GM19395 (cell line): ENCODE results near the gene PLEKHM1.
A peak's percentile ranks its signal among the peaks of the same experiment; 100 is the strongest.
"Not testable (repeated sequence)": the region's sequence is repeated elsewhere in the genome, so short reads cannot be mapped to it uniquely, and the experiment has no call there.

Experiments used
- ATAC-seq: cut with Tn5 transposase; IDR thresholded peaks from one replicate; pipeline ENCODE4 v1.9.1; 2021; ENCODE audit warnings: mild to moderate bottlenecking, moderate library complexity; ENCODE audit not compliant: unreplicated experiment

Gene PLEKHM1

DNA sequence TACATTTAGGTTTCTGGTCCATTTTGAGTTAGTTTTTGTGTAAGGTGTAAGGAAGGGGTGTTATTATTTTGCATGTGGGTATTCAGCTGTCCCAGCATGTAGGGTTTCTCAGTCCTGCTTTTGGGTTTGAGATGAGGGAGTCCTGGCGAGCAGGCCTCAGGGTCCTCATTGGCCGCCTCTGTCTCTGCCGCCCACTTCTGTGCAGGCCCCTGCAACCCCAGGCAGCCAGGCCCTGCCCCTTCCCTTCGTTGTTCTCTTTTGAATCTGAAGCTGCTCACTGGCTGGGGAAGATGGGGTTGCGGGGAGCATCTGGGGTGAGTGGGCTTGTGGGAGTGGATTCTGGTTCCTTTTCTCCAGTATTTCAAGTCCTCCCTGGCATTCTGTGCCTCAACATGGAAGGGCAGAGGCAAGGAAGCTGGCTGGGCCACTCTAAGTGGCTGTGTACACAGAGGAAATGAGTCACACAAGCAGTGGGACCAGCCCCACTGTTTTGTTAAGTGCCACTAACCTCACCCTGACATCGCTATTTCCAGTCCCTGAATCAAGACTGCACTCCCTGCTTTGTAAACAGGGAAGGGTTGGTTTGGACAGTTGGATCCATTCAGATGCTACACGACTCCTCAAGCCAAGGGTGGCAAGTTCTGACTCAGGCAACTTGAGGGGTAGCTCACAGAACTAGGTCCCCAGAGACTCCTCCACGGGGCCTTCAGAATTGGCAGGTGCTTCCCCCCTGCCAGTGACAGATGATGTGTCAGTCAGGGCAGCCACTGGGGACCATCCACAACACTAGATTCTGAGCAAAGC lies 28.8 kb downstream of the PLEKHM1 start:
- peak; percentile 82 for ATAC-seq

- not testable (repeated sequence) for ATAC-seq
Measured at GRCh38 chr17:45460422-45460821, 30.1 kb downstream of the PLEKHM1 start.

DNA sequence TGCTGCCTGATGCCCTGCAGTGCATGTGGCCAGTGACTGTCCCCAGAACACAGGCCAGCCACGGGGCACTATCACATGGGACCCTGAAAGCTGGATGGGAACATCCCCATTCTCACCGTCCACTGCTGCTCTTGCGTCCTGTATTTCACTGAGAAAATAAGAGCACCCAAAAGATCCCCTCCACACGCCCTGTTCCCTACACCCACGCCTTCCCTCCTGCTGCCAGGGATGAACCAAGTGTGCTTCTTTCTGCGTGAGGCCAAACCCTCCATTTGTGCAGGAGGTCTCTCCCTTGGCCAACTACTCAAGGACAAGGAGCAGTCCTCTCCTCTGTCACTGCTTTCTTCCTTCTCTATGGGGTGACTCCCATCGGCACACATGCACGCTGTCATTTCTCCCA lies 36.2 kb downstream of the PLEKHM1 start:
- ATAC-seq, result not testable (repeated sequence)

DNA sequence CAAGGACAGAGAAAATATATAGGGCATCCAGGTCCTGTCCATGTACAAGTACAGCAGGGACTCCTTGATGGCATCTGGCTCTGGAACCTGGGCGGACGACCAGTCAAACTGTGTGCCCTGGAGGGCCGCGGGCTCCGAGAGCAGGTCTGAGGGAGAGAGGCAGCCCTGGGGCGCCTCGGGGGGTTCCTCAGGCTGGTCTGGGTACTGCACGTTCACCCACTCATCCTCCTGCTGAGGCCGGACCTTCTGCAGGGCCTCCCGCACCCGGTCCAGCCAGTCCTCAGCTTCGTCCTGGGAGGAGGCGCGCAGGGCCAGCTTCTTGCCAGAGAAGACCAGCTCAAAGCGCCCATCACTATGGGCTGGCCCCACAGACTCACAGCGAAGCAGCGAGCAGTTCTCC lies 36.8 kb downstream of the PLEKHM1 start:
- not testable (repeated sequence) for ATAC-seq

DNA sequence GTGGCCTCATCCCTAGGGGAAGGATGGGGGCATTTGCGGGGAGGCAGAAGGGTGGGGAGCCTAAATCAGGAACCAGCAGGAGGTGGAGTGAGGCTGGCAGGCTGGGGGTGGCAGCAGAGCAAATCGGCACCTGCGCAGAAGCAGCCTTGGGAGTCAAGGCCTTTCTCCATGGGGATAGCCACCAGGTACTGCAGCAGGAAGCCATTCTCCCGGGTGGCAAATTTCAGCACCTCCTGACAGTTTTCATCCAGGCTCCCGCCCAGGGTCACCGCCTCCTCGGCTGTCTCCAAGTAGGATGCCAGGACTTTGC lies 37.3 kb downstream of the PLEKHM1 start:
- not testable (repeated sequence) for ATAC-seq

DNA sequence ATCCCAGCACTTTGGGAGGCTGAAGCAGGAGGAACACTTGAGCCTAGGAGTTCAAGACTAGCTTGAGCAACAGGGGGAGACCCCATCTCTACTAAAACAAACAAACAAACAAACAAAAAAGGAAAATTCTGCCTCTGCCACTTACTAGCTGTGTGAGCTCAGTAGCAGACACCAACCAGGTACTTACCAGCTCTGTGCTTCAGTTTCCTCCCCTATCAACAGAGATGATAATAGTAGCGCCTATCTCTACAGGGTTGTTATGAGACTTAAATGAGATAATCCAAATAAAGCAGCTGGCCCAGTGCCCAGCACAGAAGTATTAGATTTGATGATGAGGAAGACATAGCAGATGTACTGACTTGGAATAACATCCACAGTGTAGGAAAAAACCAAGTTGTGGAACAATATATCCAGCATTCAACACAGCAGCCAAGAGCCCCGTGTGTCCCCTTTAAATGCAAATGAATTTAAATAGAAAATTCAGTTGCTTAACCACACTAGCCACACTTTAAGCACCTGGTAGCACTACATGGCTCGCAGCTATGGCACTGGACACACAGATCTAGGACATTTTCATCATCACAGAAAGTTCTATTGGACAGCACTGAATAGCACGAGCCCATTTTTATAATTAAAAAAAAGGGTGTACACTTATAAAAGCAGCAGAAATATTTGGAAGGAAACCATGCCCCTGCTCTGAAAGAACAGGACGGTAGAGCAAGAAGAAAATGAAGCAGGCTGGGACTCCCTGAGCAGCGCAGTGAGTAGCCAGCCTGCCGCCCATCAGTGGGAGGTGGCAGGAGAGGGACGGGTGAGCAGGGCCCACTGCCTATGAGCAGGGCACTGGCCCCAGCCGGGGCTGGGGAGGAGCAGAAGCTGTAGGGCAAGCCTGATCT lies 37.9 kb downstream of the PLEKHM1 start:
- not testable (repeated sequence) for ATAC-seq

DNA sequence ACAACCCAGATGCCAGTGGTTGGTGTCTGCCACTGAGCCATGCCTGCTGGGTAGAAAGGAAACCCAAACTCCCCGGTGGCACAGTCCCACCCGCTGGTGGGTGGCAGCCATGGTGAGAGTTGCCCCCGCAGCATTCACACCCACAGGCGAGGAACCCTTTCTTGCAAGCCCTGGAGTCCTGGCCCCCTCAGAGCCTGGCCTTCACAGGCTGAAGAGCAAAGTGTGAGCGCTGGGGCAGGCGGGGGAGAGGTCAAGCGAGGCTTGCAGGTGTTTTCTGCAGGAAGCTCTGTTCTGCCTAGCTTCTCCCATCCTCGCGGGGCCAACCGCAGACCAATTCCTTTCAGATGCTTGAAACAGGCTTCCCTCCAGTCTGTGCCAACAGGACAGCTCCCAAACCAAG lies 38.9 kb downstream of the PLEKHM1 start:
- ATAC-seq, result not testable (repeated sequence)

GRCh38 chr17:45451131-45451530 lies 39.4 kb downstream of the PLEKHM1 start:
- no peak for ATAC-seq

DNA sequence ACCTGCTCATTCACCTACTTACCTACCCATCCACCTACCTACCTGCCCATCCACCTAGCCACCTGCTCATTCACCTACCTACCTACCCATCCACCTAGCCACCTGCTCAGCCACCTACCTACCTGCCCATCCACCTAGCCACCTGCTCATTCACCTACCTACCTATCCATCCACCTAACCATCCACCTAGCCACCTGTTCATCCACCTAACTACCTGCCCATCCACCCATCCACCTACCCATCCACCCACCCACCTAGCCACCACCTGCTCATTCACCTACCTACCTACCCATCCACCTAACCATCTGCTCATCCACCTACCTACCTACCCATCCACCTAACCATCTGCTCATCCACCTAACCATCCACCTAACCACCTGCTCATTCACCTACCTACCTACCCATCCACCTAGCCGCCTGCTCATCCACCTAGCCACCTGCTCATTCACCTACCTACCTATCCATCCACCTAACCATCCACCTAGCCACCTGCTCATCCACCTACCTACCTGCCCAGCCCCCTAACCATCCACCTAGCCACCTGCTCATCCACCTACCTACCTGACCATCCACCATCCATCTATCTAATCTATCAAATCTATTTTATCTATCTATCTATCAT lies 40.7 kb downstream of the PLEKHM1 start:
- ATAC-seq, result not testable (repeated sequence)

DNA sequence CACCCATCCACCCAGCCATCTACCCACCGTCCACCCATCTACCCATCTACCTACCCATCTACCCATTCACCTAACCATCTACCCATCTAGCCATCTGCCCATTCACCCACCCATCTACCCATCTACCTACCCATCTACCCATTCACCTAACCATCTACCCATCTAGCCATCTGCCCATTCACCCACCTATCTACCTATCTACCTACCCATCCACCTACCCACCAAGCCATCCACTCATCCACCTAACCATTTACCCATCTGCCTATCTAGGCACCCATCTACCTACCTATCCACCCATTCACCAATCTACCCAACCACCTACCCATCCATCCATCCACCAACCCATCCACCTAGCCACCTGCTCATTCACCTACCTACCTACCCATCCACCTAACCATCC lies 41.3 kb downstream of the PLEKHM1 start:
- not testable (repeated sequence) for ATAC-seq

DNA sequence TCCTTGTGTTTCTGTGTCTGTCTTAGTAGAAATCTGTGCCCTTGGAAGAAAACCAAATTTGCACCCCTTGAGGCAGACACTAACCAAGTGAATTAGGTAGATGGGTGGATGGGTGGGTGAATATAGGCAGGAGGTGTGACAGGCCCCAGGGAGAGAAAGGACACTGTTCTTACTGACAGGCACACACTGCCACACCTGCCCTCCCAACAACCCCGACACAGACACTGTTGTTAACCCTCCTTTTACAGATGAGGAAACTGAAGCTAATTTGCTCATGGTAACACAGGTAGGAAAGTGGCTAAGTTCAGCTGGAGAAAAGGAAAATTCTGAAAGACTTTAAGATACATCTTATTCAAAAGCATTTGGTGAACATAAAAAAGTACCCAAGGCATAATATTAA lies 42.0 kb downstream of the PLEKHM1 start:
- not testable (repeated sequence) for ATAC-seq

GRCh38 chr17:45448066-45448465 lies 42.5 kb downstream of the PLEKHM1 start:
- ATAC-seq, result not testable (repeated sequence)

DNA sequence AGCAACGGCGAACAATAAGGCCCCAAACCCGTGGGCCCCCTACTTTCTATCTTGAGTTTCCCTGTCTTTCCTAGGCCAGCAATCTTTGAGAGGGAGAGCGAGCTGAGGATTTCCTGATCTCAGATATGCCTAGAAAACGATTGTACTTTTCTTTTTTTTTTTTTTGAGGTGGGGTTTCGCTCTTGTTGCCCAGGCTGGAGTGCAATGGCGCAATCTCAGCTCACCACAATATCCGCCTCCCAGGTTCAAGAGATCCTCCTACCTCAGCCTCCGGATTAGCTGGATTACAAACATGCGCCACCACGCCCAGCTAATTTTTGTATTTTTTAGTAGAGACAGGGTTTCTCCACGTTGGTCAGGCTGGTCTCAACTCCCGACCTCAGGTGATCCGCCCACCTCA lies 42.9 kb downstream of the PLEKHM1 start:
- ATAC-seq, result not testable (repeated sequence)

GRCh38 chr17:45446872-45447625 lies 43.5 kb downstream of the PLEKHM1 start:
- not testable (repeated sequence) for ATAC-seq

GRCh38 chr17:45445901-45446743 lies 44.4 kb downstream of the PLEKHM1 start:
- ATAC-seq, result not testable (repeated sequence)

GRCh38 chr17:45444856-45445820 lies 45.4 kb downstream of the PLEKHM1 start:
- not testable (repeated sequence) for ATAC-seq

- ATAC-seq, result not testable (repeated sequence)
Measured at GRCh38 chr17:45444301-45444700, 46.2 kb downstream of the PLEKHM1 start.

GRCh38 chr17:45443371-45444260 lies 46.9 kb downstream of the PLEKHM1 start:
- ATAC-seq, result not testable (repeated sequence)
